Kasumi-1 (cell line): ENCODE measurements around the gene TUBA3C.
A peak's percentile ranks its signal among the peaks of the same experiment; 100 is the strongest.
"Not testable (repeated sequence)": the region's sequence is repeated elsewhere in the genome, so short reads cannot be mapped to it uniquely, and the experiment has no call there.

Source experiments
- DNase-seq, 2 experiments: peaks; one replicate each; lab custom pipeline; 2025; lab: John Stamatoyannopoulos, UW

TUBA3C gene

GRCh38 chr13:19181621-19182485, at the start of gene TUBA3C:
Gene TUBA3C, minus strand, starts transcription at chr13:19181824. Its CDS starts 77 bp downstream, at chr13:19181747.
- DNase-seq: no peak

- DNase-seq: not testable (repeated sequence)
Observed at GRCh38 chr13:19207413-19207812, 25.8 kb upstream of the TUBA3C start.

DNA sequence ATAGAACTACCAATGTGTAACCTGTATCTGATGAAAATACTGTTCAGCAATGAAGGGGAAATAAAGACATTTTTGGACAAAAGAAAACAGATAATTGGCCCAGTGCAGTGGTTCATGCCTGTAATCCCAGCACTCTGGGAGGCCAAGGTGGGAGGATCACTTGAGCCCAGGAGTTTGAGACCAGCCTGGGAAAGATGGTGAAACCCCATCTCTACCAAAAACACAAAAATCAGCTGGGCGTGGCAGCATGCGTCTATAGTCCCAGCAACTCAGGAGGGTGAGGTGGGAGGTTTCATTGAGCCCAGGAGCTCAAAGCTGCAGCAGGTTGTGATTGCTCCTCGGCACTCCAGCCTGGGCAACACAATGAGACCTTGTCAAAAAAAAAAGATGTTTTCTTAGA, 11.0 kb upstream of the TUBA3C start:
- not testable (repeated sequence) for DNase-seq

DNA sequence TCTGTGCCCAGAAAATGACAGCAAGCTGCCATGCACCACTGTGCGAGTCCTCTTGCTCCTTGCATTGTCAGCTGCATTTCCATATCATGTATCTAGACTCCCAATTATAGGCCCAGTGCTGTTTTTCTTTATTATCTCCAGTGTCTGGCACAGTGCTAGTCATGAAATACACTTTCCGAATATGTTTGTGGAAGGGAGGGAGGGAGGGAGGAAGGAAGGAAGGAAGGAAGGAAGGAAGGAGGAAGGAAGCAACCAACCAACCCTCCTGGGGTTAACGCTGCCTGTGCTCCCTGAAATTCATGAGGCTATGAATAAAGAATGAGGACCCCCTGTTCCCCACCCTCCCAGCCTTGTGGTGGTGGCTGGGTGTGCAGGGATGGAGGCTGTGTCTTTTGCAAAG, 8.3 kb upstream of the TUBA3C start:
- DNase-seq: not testable (repeated sequence)

DNA sequence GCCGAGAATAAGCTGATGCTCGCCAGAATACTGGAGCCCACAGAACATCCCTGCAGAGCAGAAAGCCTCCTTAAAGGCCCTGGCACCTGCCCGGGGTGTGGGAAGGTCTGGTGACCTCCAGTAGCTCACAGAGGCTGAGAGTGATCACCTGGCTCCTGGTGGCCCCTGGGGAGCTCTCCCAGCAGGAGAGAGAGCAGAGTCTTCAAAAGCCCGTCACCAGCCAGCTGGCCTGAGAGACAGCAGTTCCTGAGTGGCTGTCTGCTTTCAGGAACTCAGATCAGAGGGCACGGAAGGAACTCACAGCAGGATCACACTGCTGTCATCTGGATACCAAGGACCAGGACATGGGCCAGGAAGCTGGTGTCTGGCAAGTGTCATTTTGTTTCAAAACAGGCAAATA, 7.7 kb upstream of the TUBA3C start:
- DNase-seq: not testable (repeated sequence)

DNA sequence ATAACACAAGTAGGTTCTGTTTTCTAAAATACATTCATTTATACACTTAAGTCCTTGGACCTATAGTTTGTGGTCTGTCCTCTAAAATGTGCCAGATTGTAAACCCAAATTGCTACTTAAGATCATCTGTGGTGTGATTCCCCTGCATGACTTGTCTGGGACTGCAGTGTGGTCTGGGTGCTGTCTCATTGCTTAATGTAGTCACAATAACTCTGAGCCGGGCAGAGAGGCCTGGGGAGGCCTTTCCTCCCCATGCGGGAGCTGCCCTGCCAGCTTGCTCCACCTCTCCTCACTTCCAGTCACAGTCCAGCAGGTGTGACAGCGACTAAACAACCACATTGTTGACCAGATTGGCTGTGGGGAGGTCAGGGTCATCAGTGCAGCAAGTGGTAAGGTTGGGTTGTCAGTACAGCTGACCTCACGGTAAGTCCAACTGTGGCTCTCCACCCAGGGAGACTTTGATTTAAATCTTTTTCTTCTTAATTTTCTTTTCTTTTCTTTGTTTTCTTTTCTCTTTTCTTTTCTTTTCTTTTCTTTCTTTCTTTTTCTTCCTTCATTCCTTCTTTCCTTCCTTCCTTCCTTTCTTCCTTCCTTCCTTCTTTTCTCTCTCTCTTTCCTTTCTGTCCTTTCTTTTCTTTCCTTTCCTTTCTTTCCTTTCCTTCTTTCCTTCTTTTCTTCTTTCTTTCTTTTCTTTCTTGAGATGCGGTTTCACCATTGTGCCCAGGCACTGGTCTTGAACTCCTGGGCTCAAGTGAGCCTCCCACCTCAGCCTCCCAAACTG, 4.4 kb upstream of the TUBA3C start:
- no peak for DNase-seq

- DNase-seq: peak; percentile 47 to 50
Observed at GRCh38 chr13:19185086-19185864, 3.7 kb upstream of the TUBA3C start.

DNA sequence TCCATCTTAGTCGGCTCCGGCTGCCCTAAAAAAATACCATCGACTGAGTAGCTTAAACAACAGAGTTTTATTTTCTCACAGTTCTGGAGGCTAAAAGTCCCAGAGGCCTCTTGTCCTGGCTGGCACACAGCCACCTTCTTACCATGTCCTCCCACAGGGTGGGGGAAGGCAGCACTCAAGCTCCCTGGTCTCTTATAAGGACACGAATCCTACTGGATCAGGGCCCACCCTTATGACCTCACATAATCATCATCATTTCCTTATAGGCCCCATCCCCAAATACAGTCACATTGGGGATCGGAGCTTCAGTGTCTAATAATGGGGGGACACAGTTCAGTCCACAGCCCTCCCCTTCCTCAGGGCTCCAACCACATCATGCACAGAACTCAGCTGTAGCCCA, 2.6 kb upstream of the TUBA3C start:
- no peak for DNase-seq

DNA sequence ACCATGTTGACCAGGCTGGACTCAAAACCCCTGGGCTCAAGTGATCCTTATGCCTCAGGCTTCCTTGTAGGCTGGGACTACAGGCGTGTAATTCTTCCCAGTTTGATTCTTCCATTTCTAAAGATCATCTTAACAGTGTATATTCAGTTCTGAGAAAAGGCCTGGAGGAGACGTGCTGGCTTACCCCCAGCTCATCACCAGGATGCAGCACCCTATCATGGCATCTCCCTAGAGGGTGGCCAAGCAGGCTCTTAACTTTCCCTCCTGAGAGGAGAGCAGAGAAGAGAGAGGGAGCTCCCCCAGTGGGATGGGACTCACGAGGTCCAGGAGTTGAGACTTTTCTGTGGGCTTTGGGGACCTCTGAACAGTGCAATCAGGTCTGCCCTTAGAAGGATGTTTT, 2.1 kb upstream of the TUBA3C start:
- no peak for DNase-seq

GRCh38 chr13:19182536-19182935, 912 bp upstream of the TUBA3C start:
- no peak for DNase-seq

DNA sequence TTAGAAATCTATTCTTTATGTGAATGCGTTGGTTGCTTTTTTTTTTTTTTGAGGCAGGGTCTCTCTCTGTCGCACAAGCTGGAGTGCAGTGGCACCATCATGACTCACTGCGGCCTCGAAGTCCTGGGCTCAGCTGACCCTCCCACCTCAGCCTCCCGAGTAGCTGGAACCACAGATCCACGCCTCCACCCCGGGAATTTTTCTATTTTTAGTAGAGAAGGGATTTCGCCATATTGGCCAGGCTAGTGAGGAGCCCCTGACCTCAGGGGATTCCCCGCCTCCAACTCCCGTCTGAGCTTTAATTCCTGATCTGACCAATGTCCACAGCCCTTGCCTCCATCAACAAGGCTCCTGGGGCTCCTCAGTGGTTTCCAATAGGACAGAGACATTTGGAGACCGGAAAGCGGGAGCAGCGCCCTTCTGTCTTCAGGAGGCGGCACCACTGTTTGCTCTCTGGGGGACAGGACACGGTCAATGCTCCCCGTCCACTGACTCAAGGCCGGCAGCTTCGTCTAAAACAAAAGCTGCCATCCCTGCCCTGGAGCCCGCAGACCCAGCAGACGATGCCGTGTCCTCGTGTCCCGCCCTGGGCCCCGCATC, 503 bp downstream of the TUBA3C start:
- no peak for DNase-seq

DNA sequence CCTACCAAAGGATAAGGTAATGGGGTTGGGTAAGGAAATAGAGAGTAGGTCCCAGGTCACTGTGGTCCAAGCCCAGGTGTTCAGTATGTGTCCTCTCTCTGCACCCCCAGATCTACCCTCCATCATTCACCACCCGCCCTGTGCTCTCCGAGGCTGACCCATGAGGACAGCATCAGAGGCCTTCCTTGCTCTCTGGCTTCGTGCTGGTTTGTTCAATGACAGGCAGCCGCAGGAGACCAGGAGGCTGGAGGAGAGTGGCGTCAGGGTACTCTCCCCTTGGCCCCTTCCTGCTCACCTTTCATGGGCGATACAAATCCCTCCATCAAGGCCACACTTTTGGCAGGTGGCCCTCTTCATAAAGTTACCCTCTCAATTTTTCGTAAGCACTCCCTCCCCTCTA, 1.7 kb downstream of the TUBA3C start:
- DNase-seq: no peak

DNA sequence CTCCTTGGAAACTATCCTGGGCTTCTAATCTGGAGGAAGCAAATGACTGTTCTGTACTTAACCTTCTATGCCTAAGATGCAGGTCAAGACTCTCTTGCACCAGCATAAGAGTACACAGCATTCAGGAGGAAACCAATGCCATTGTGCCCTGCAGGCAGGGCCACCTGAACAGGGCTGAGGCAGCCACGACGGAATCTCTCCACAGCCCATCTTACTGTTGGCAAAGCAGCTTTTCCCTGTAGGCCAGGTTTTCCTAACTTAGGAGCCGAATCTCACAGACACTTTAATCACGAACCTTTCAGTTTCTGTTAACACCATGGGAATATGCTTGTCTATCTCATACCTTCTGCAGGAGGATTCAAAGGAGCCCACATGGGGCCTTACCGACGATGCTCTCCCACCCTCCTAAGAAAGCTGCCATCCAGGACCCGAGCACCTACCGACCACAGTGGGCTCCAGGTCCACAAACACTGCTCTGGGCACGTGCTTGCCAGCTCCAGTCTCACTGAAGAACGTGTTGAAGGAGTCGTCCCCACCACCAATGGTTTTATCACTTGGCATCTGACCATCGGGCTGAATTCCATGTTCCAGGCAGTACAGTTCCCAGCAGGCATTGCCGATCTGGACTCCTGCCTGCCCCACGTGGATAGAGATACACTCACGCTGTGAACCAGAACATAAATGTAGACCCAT, 2.6 kb downstream of the TUBA3C start:
- no peak for DNase-seq

DNA sequence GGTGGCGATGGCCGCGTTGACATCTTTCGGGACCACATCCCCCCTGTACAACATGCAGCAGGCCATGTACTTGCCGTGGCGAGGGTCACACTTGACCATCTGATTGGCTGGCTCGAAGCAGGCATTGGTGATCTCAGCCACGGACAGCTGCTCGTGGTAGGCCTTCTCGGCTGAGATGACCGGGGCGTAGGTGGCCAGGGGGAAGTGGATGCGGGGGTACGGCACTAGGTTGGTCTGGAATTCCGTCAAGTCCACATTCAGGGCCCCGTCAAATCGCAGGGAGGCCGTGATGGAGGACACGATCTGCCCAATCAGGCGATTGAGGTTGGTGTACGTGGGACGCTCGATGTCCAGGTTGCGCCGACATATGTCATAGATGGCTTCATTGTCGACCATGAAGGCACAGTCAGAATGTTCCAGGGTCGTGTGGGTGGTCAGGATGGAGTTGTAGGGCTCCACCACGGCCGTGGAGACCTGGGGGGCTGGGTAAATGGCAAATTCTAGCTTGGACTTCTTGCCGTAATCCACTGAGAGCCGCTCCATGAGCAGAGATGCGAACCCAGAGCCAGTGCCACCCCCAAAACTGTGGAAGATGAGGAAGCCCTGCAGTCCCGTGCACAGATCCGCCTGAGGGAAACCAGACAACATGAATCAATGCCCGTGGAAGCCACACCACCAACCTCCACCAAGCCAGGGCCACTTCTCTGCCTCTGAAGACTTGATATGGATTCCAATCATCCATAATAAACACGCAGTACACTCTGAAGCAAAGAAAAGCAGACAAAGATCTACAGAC, 4.4 kb downstream of the TUBA3C start:
- DNase-seq: not testable (repeated sequence)

GRCh38 chr13:19173752-19174151, 7.9 kb downstream of the TUBA3C start:
- no peak for DNase-seq

GRCh38 chr13:19172647-19173030, 9.0 kb downstream of the TUBA3C start:
- DNase-seq: no peak

DNA sequence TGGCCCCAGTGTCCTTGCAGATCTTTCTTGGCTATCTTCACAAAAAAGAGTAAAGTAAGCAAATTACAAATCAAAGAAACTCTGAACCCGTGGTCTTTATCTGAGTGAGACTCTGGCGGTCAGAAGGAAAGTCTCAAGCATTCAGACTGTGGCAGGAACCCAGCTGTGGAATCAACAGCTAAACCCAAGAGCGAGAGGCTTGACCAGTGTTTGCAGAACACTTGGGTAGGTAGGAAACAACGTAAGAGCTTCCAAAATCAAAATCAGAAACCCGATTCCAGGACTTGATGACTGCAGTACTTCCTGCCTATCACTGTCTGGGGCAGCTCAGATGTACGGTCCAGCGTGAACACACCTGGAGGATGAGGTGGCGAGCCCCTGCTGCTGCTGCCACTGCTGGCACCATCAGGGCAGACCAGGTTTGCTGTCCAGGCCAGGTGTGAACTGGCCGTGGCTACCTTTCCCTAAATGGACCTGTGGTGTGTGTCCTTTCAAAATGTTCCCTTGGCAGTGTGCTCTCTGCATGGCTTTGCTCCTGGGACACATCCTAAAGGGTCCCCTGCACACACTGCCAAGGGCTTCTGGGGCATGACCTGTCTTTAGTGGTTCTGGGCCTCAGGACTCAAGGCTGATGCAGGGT, 9.5 kb downstream of the TUBA3C start:
- DNase-seq: no peak

- no peak for DNase-seq
Observed at GRCh38 chr13:19171563-19171962, 10.1 kb downstream of the TUBA3C start.

- no peak for DNase-seq
Observed at GRCh38 chr13:19169991-19170390, 11.6 kb downstream of the TUBA3C start.

DNA sequence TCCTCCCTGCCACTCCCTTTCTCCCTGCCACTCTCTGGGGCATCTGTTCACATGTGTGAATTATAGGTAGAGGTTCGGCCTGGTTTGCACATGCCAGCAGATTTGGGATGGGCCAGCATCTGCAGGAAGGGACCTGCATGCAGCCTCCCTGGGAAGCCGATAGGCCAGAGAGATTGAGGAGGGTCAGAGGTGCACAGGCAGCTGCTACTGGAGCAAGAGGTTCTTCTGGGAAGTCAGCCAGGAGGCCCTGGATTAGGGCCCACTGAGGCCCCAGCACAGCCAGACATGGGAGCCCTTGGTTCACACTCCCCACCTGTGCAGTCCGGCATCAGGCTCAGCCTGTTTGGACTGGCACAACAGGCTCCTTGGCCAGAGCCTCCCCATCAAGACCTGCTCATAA, 12.1 kb downstream of the TUBA3C start:
- no peak for DNase-seq
